Aorta (tissue), 5 donors: ENCODE measurements around the gene CPN2. TPM values are rescaled to one million over a fixed set of nuclear protein-coding genes. Genes with fewer than 3 reads are reported as not detected.

Experiments
- ATAC-seq: fragments of 200-7000 bp; cut with Tn5 transposase; one replicate; pipeline ENCODE4 v1.9.1; 2022; ENCODE audit warnings: moderate library complexity; ENCODE audit not compliant: low FRiP score
- DNase-seq, 2 donors: peaks; one replicate each; pipeline ENCODE4 v3.0.0-alpha.2; 2020
- H3K27ac ChIP-seq, 2 donors: one replicate each; pipeline ENCODE4 v1.5.1; 2013; ENCODE audit warnings: low read length in 2 of 2, mild to moderate bottlenecking in 2 of 2, moderate library complexity in 2 of 2, control low read depth in 1 of 2, inconsistent platforms in 1 of 2, low read depth in 1 of 2
- H3K27me3 ChIP-seq, 2 donors: one replicate each; pipeline ENCODE4 v1.6.1; 2013; ENCODE audit warnings: control low read depth in 1 of 2, low read length in 1 of 2, mild to moderate bottlenecking in 1 of 2, moderate library complexity in 1 of 2; ENCODE audit not compliant: insufficient read depth in 2 of 2, control insufficient read depth in 1 of 2
- H3K36me3 ChIP-seq, 2 donors: one replicate each; pipeline ENCODE4 v1.6.1; 2013; ENCODE audit warnings: control low read depth in 1 of 2, low read length in 1 of 2, mild to moderate bottlenecking in 1 of 2; ENCODE audit not compliant: insufficient read depth in 2 of 2, control insufficient read depth in 1 of 2
- H3K4me1 ChIP-seq, 2 donors: one replicate each; pipeline ENCODE4 v1.6.1; 2013; ENCODE audit warnings: low read length in 2 of 2, control low read depth in 1 of 2, mild to moderate bottlenecking in 1 of 2, moderate library complexity in 1 of 2; ENCODE audit not compliant: insufficient read depth in 2 of 2, control insufficient read depth in 1 of 2
- H3K4me3 ChIP-seq, 2 donors: one replicate each; pipeline ENCODE4 v1.5.1; 2013; ENCODE audit warnings: low read length in 2 of 2, control low read depth in 1 of 2, mild to moderate bottlenecking in 1 of 2
- H3K9me3 ChIP-seq: one replicate; pipeline ENCODE4 v1.6.1; 2013; ENCODE audit warnings: mild to moderate bottlenecking, low read length; ENCODE audit not compliant: control insufficient read depth
- WGBS, 2 donors: extraction: QIAGEN DNeasy Blood & Tissue Kit; methylation state at CpG; one replicate each; pipeline ENCODE4 v1.1.7; 2013; 5-methylcytosine and 5-hydroxymethylcytosine counted together
- intact Hi-C, 2 donors: fragments of 100-400 bp; cut with DNase I; formaldehyde crosslinking; loops; one replicate each; pipeline versions ENCODE4 v1.14.2 to v1.15.0; 2022
- polyA plus RNA-seq, 2 donors: library from polyadenylated mRNA; stranded (reverse); fragments of 200-250 nt; gene quantifications; one replicate each; pipeline ENCODE4 v1.2.3, GENCODE V29; 2013
- total RNA-seq, 2 donors: library from RNA; stranded (reverse); fragmentation: NEBNext Ultra II Directional; extraction: Animal tissue kit (Norgen Biotek cat#: 25700); gene quantifications; one replicate each; pipeline ENCODE4 v1.2.1, GENCODE V29; 2021
- donor health status: healthy with polysubstance abuse.
- donor health status: Bipolar disorder and iron deficiency.
- donor health status: DM: no; HTN: no; CAD: no.
- donor health status: DM: no; HTN: no; CAD: no.
- donor health status: DM: yes; HTN: yes; CAD: no.

Gene CPN2
- total and polyA plus RNA-seq, 4 donors, result not detected

GRCh38 chr3:194296454-194297263, 54.5 kb downstream of the CPN2 start:
- no peak overlapping the region for H3K4me3 ChIP-seq
- WGBS, 2 donors, result 3 to 5% methylated on average over 38 to 47 of the region's 47 CpGs
- H3K4me1 ChIP-seq, result no peaks in the 10 kb centered on the region
- ATAC-seq (peak; percentile 65), DNase-seq (peak; percentile 74 to 84)
- intact Hi-C loops, result no loop called here
- H3K27me3 ChIP-seq, result no peaks in the 10 kb centered on the region
- no peak overlapping the region for H3K27ac ChIP-seq
- H3K9me3 ChIP-seq, result no peaks in the 10 kb centered on the region
- no peaks in the 10 kb centered on the region for H3K36me3 ChIP-seq

GRCh38 chr3:194294895-194295214, 56.3 kb downstream of the CPN2 start:
- ATAC-seq, result no peak
- intact Hi-C loops, result no loop called here

DNA sequence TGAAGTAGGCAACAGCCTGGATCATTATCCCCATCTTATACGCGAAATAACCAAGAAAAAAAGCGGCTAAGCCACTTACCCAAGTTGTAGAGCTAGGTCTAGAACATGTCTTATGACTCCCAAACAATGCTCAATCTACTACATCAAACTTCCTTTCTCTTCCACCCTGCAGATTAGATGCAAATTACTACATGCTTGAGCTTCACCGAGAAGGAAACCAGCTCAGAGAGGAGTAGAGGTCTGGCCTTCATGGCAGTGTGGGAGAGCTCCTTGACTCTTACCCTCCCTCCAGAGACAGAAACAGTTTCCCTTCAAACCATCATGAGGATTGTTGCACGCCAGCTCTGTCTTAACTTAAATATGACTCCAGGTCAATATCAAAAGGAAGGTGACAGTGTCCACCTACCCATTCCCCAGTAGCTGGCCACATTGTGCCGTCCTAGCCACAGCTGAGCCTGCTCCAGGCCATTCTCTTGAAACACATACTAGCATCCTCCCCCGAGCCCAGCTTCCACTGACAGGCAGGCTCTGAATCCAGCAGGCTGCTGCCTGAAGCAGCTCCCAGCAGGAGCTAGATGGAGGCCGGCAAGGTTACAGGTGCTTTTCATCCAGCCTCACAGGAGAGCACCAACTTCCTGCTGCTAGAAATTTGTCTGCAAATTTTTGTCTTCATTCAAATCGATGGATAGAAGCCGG, 56.8 kb downstream of the CPN2 start:
- peak overlapping the region in 1 of 2 donors; percentile 10 for H3K27ac ChIP-seq
- H3K9me3 ChIP-seq, result no peaks in the 10 kb centered on the region
- DNase-seq (peak in 1 of 2 donors; percentile 48), ATAC-seq (no peak)
- H3K27me3 ChIP-seq, result no peaks in the 10 kb centered on the region
- WGBS, 2 donors, result 91 to 93% methylated on average over 10 of the region's 10 CpGs
- no peaks in the 10 kb centered on the region for H3K4me1 ChIP-seq
- intact Hi-C loops, result no loop called here
- no peaks in the 10 kb centered on the region for H3K36me3 ChIP-seq
- H3K4me3 ChIP-seq, result no peak overlapping the region

More at GRCh38 chr3:194294895-194295214, 56.3 kb downstream of the CPN2 start:
- Histone ChIP-seq H3K27ac (no peak overlapping the region), H3K4me3 (no peak overlapping the region), H3K27me3 (no peaks in the 10 kb centered on the region), H3K9me3 (no peaks in the 10 kb centered on the region), H3K36me3 (no peaks in the 10 kb centered on the region), H3K4me1 (no peaks in the 10 kb centered on the region)
- WGBS, 2 donors, result 93 to 96% methylated on average over 5 of the region's 5 CpGs
- no peak for DNase-seq

DNA sequence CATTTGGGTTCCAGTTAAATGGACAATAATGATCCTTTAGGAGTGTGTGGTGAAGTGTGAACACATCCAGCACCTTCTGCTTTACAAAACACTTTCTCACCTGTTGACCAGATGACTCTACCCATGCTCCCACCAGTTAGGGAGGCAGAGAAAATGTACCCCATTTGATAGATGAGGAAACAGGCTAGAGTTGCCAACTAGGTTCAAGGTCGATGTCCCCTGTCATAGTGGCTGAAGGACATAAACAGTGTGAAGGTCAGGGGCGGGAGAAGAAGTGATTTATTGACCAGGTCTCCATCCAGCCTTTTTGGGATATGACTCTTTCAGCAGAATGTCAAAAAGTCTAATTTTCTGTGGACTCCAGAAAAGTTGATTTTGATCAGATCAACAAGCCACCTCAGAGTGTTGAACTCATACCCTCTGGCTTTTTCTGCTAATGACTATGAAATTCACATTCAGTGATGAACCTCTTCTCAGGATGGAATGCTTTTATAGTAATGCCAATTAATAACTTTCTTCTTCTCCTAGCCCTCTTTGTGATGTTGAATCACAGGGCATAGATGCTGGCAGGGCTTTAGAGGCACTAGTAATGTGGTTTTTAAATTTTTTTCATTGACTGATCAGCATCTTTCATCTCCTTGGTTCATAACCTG, 57.5 kb downstream of the CPN2 start:
- intact Hi-C loops, result no loop called here
- H3K27me3 ChIP-seq, result no peaks in the 10 kb centered on the region
- 93 to 100% methylated on average over 2 of the region's 2 CpGs for WGBS, 2 donors
- ATAC-seq, result no peak
- no peaks in the 10 kb centered on the region for H3K9me3 ChIP-seq
- H3K4me1 ChIP-seq, result no peaks in the 10 kb centered on the region
- H3K36me3 ChIP-seq, result no peaks in the 10 kb centered on the region
- H3K4me3 ChIP-seq, result no peak overlapping the region
- DNase-seq, result no peak
- no peak overlapping the region for H3K27ac ChIP-seq

DNA sequence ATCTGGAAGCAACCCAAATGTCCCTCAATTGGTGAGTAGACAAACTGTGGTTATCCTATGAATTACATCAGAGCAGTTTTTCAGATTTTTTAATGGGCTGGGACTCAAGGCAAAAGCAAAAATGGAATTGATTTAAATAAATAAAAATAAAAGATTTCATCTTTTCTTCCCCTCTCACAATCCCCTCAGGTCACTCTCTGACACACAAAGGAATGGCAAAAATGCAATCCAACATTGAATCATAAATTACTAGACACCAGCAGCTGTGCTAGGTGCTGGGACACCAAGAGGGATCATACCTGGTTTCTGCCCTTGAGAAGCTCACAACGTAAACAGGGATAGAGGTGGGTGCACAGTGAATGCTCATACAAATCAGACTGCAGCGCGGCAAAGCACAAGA, 58.8 kb downstream of the CPN2 start:
- ATAC-seq (no peak), DNase-seq (no peak)
- Histone ChIP-seq H3K9me3 (no peaks in the 10 kb centered on the region), H3K27me3 (no peaks in the 10 kb centered on the region), H3K4me3 (no peak overlapping the region), H3K36me3 (no peaks in the 10 kb centered on the region), H3K4me1 (no peaks in the 10 kb centered on the region), H3K27ac (no peak overlapping the region)
- intact Hi-C loops, result no loop called here
- WGBS, 2 donors, result 98 to 100% methylated on average over 3 of the region's 3 CpGs

Other genes starting within 250 kb of the CPN2 start
- gene HES1, start 215.2 kb downstream of the CPN2 start, total RNA-seq, result 10 to 100 TPM; 37.8 to 51.9 TPM
- gene HES1, start 215.2 kb downstream of the CPN2 start, polyA plus RNA-seq, result 10 to 100 TPM; 22.5 to 28.2 TPM
- under 1 TPM; 0.06 to 0.54 TPM for gene LRRC15, start 18.4 kb upstream of the CPN2 start, total RNA-seq
- gene LRRC15, start 18.4 kb upstream of the CPN2 start, polyA plus RNA-seq, result not detected
- gene GP5, start 47.9 kb upstream of the CPN2 start, total RNA-seq, result under 1 TPM; 0.19 to 0.33 TPM
- gene GP5, start 47.9 kb upstream of the CPN2 start, polyA plus RNA-seq, result under 1 TPM in 1 of 2 donors, not detected in 1; 0.15 TPM
- 100 to 1,000 TPM; 127 to 189 TPM for gene ATP13A3, start 135.7 kb upstream of the CPN2 start, total RNA-seq
- gene ATP13A3, start 135.7 kb upstream of the CPN2 start, polyA plus RNA-seq, result 10 to 100 TPM; 14.1 to 38.7 TPM